Vagina (tissue), 2 donors: ENCODE data around the gene ATP8A2.

Experiments
- CTCF ChIP-seq, 3 experiments: fragments of 450-650 bp in 2 of 3; fragments of 200-600 bp in 1 of 3; sonication (generic) in 1 of 3; IDR thresholded peaks; one replicate each; pipeline ENCODE4 v1.5.1; 2017 to 2019; ENCODE audit warnings: antibody characterized with exemption in 3 of 3, mild to moderate bottlenecking in 2 of 3, moderate library complexity in 2 of 3
- POLR2A ChIP-seq, 2 donors: fragments of 450-650 bp; IDR thresholded peaks; one replicate each; pipeline ENCODE4 v1.6.1; 2017; ENCODE audit warnings: antibody characterized with exemption in 2 of 2, mild to moderate bottlenecking in 2 of 2, moderate library complexity in 2 of 2
- POLR2AphosphoS5 ChIP-seq, 2 donors: sonication (generic); formaldehyde crosslinking; IDR thresholded peaks; one replicate each; pipeline ENCODE4 v1.9.0; 2017; ENCODE audit warnings: antibody characterized with exemption in 2 of 2, mild to moderate bottlenecking in 2 of 2, low read depth in 1 of 2; ENCODE audit not compliant: insufficient read depth in 1 of 2

DNA sequence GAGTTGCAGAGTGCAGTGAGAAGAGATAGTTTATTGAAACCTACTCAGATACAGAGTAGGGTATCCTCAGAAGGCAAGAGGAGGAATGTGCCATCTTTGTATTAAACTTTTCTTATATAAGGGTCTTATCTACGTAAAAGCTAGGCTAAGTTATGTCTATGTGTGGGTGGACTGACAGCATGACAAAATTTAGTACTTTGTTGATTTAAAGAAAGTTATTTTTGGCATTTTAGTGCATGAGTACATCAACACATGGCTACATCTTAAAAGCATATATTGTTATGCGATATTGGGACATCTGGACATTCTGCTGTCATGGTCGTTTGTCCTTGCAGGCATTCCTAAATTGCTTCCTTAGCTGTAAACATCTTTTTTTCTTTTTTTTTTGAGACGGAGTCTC, 19.0 kb upstream of the ATP8A2 start:
- TF ChIP-seq CTCF (IDR thresholded peaks at IDR 0.05) (no peak), POLR2AphosphoS5 (IDR thresholded peaks at IDR 0.05; ENCODE audit: insufficient read depth in 1 of 2, low read depth in 1 of 2) (no peak), POLR2A (IDR thresholded peaks at IDR 0.05) (no peak)
